A673 (cell line): ENCODE data around the gene KRT23.

Experiments
- EZH2 ChIP-seq: fragments of 200-600 bp; sonication (generic); IDR thresholded peaks from 2 replicates; pipeline ENCODE4 v1.6.1; 2017; ENCODE audit warnings: borderline replicate concordance, low read depth, mild to moderate bottlenecking, mixed read lengths, antibody characterized with exemption, low read length; ENCODE audit not compliant: poor library complexity, severe bottlenecking
- TF ChIP-seq, protein P1 (sequence below): fragments of 300-800, 200-600 bp; sonication (generic); conservative IDR thresholded peaks from 2 replicates; pipeline ENCODE4 v1.5.1; 2017; ENCODE audit warnings: low read depth, mild to moderate bottlenecking, antibody characterized with exemption, low read length, moderate library complexity, mixed read lengths

DNA sequence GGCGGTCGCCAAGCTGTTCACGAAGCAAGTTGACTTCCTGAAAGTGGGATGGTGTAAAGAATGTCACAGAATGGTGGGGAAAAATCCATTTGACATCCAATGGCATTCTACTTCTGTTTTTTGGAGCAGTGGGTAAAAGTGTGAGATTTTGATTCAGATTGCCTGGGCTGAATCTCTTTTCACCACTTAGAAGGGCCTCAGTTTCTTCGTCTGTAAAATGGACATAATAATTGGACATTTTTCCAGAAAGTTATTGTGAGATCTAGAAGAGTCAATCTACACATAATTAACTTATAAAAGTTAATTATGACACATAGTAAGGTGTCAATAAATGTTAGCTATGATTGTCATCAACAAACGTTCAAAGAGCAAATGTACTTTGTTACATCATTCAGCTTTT, 43.7 kb upstream of the KRT23 start:
- TF ChIP-seq, protein P1, sequence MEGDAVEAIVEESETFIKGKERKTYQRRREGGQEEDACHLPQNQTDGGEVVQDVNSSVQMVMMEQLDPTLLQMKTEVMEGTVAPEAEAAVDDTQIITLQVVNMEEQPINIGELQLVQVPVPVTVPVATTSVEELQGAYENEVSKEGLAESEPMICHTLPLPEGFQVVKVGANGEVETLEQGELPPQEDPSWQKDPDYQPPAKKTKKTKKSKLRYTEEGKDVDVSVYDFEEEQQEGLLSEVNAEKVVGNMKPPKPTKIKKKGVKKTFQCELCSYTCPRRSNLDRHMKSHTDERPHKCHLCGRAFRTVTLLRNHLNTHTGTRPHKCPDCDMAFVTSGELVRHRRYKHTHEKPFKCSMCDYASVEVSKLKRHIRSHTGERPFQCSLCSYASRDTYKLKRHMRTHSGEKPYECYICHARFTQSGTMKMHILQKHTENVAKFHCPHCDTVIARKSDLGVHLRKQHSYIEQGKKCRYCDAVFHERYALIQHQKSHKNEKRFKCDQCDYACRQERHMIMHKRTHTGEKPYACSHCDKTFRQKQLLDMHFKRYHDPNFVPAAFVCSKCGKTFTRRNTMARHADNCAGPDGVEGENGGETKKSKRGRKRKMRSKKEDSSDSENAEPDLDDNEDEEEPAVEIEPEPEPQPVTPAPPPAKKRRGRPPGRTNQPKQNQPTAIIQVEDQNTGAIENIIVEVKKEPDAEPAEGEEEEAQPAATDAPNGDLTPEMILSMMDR = no peak
- no peak for TF ChIP-seq EZH2
